HUES48 (cell line): ENCODE measurements around the gene ARSH.
"Not testable (repeated sequence)": the region's sequence is repeated elsewhere in the genome, so short reads cannot be mapped to it uniquely, and the experiment has no call there.

Experiments
- H3K27ac ChIP-seq: one replicate; pipeline ENCODE4 v1.7.0; 2013; ENCODE audit warnings: low read depth, low read length, inconsistent platforms
- H3K27me3 ChIP-seq: 2 replicates; pipeline ENCODE4 v1.6.1; 2013; ENCODE audit warnings: mild to moderate bottlenecking, low read length; ENCODE audit not compliant: control insufficient read depth, insufficient read depth
- H3K36me3 ChIP-seq: 2 replicates; pipeline ENCODE4 v1.6.1; 2013; ENCODE audit warnings: low read length; ENCODE audit not compliant: control insufficient read depth, insufficient read depth
- H3K4me1 ChIP-seq: 2 replicates; pipeline ENCODE4 v1.6.1; 2013; ENCODE audit warnings: mild to moderate bottlenecking, low read length; ENCODE audit not compliant: control insufficient read depth, insufficient read depth
- H3K4me3 ChIP-seq: 2 replicates; pipeline ENCODE4 v1.5.1; 2013; ENCODE audit warnings: mild to moderate bottlenecking, low read depth, low read length
- H3K9ac ChIP-seq: 2 replicates; pipeline ENCODE4 v1.6.1; 2013; ENCODE audit warnings: mild to moderate bottlenecking, low read depth, low read length, moderate library complexity
- H3K9me3 ChIP-seq: 2 replicates; pipeline ENCODE4 v1.6.1; 2013; ENCODE audit warnings: low read length; ENCODE audit not compliant: control insufficient read depth, insufficient read depth

ARSH gene

GRCh38 chrX:2969021-2969420 is 37.3 kb upstream of the ARSH start:
- Histone ChIP-seq H3K27me3 (no peaks in the 10 kb centered on the region; the same call in 1 of the 2 replicates), H3K9ac (no peak overlapping the region)

GRCh38 chrX:2972391-2972790 is 34.0 kb upstream of the ARSH start:
- Histone ChIP-seq H3K4me1 (peaks cover 17% of the 10 kb centered on the region), H3K4me3 (no peak overlapping the region), H3K27me3 (no peaks in the 10 kb centered on the region; the same call in 1 of the 2 replicates), H3K9me3 (peaks cover 6% of the 10 kb centered on the region; the same call in 1 of the 2 replicates), H3K9ac (no peak overlapping the region), H3K27ac (no peak overlapping the region), H3K36me3 (no peaks in the 10 kb centered on the region)

More at GRCh38 chrX:2969021-2969420, 37.3 kb upstream of the ARSH start:
- Histone ChIP-seq H3K9me3 (peaks cover 6% of the 10 kb centered on the region; the same call in 1 of the 2 replicates), H3K4me1 (peaks cover 23% of the 10 kb centered on the region), H3K4me3 (no peak overlapping the region), H3K36me3 (no peaks in the 10 kb centered on the region), H3K27ac (no peak overlapping the region)

- no peak overlapping the region for H3K27ac ChIP-seq
- H3K4me3 ChIP-seq = no peak overlapping the region
- H3K9me3 ChIP-seq = peaks cover 6% of the 10 kb centered on the region; the same call in 1 of the 2 replicates
- no peaks in the 10 kb centered on the region for H3K27me3 ChIP-seq
- no peaks in the 10 kb centered on the region for H3K36me3 ChIP-seq
- H3K9ac ChIP-seq = no peak overlapping the region
- peaks cover 8% of the 10 kb centered on the region; the same call in 1 of the 2 replicates for H3K4me1 ChIP-seq
Observed at GRCh38 chrX:2974961-2975360, 31.4 kb upstream of the ARSH start.

GRCh38 chrX:2978639-2979038 is 27.7 kb upstream of the ARSH start:
- H3K9me3 ChIP-seq, H3K27ac ChIP-seq, H3K9ac ChIP-seq, H3K4me1 ChIP-seq, H3K4me3 ChIP-seq, H3K36me3 ChIP-seq, H3K27me3 ChIP-seq: not testable (repeated sequence)

- H3K4me1 ChIP-seq = no peaks in the 10 kb centered on the region
- peaks cover 10% of the 10 kb centered on the region for H3K9me3 ChIP-seq
- no peaks in the 10 kb centered on the region for H3K27me3 ChIP-seq
- no peak overlapping the region for H3K27ac ChIP-seq
- no peak overlapping the region for H3K4me3 ChIP-seq
- H3K9ac ChIP-seq = no peak overlapping the region
- no peaks in the 10 kb centered on the region for H3K36me3 ChIP-seq
Observed at GRCh38 chrX:2984342-2984741, 22.0 kb upstream of the ARSH start.

- no peak overlapping the region for H3K27ac ChIP-seq
- no peaks in the 10 kb centered on the region for H3K27me3 ChIP-seq
- H3K9ac ChIP-seq = no peak overlapping the region
- H3K4me3 ChIP-seq = no peak overlapping the region
- H3K36me3 ChIP-seq = no peaks in the 10 kb centered on the region
- H3K4me1 ChIP-seq = no peaks in the 10 kb centered on the region
- no peaks in the 10 kb centered on the region for H3K9me3 ChIP-seq
Observed at GRCh38 chrX:2989565-2989964, 16.8 kb upstream of the ARSH start.

- H3K27ac ChIP-seq = no peak overlapping the region
- no peak overlapping the region for H3K4me3 ChIP-seq
- H3K36me3 ChIP-seq = no peaks in the 10 kb centered on the region
- H3K9ac ChIP-seq = no peak overlapping the region
- no peaks in the 10 kb centered on the region for H3K27me3 ChIP-seq
- peaks cover 13% of the 10 kb centered on the region for H3K9me3 ChIP-seq
- H3K4me1 ChIP-seq = no peaks in the 10 kb centered on the region
Observed at GRCh38 chrX:3010532-3010931, 4.2 kb downstream of the ARSH start.

- Histone ChIP-seq H3K4me3 (no peak overlapping the region), H3K27ac (no peak overlapping the region), H3K36me3 (no peaks in the 10 kb centered on the region), H3K9ac (no peak overlapping the region), H3K9me3 (no peaks in the 10 kb centered on the region; the same call in 1 of the 2 replicates), H3K4me1 (no peaks in the 10 kb centered on the region), H3K27me3 (no peaks in the 10 kb centered on the region)
Observed at GRCh38 chrX:3017492-3017891, 11.1 kb downstream of the ARSH start.

GRCh38 chrX:3024176-3024575 is 17.8 kb downstream of the ARSH start:
- no peaks in the 10 kb centered on the region for H3K9me3 ChIP-seq
- no peak overlapping the region for H3K4me3 ChIP-seq
- H3K36me3 ChIP-seq = no peaks in the 10 kb centered on the region
- no peaks in the 10 kb centered on the region for H3K4me1 ChIP-seq
- no peaks in the 10 kb centered on the region for H3K27me3 ChIP-seq
- H3K9ac ChIP-seq = no peak overlapping the region
- H3K27ac ChIP-seq = no peak overlapping the region

GRCh38 chrX:3026074-3026815 is 19.9 kb downstream of the ARSH start:
- H3K9me3 ChIP-seq = no peaks in the 10 kb centered on the region
- H3K4me3 ChIP-seq = no peak overlapping the region
- H3K27ac ChIP-seq = no peak overlapping the region
- H3K27me3 ChIP-seq = no peaks in the 10 kb centered on the region
- no peaks in the 10 kb centered on the region for H3K36me3 ChIP-seq
- no peak overlapping the region for H3K9ac ChIP-seq
- H3K4me1 ChIP-seq = no peaks in the 10 kb centered on the region

- H3K4me1 ChIP-seq = no peaks in the 10 kb centered on the region
- H3K27ac ChIP-seq = no peak overlapping the region
- no peaks in the 10 kb centered on the region for H3K27me3 ChIP-seq
- no peaks in the 10 kb centered on the region; the same call in 1 of the 2 replicates for H3K9me3 ChIP-seq
- H3K36me3 ChIP-seq = no peaks in the 10 kb centered on the region
- no peak overlapping the region for H3K9ac ChIP-seq
- no peak overlapping the region for H3K4me3 ChIP-seq
Observed at GRCh38 chrX:3029129-3029528, 22.8 kb downstream of the ARSH start.
